Smooth muscle cell (in vitro differentiated cells): ENCODE results near the gene MAPT. TPM values are rescaled to one million over a fixed set of nuclear protein-coding genes. Genes with fewer than 3 reads are reported as not detected.

ENCODE experiments used
- DNase-seq: peaks from one replicate; lab custom pipeline; 2025; ENCODE audit not compliant: unreplicated experiment; lab: John Stamatoyannopoulos, UW
- H2AFZ ChIP-seq: fragments of 200-600 bp; sonication (generic); 2 replicates; pipeline ENCODE4 v1.6.0; 2016; ENCODE audit warnings: antibody characterized with exemption, low read depth, mild to moderate bottlenecking
- H3F3A ChIP-seq: fragments of 200-600 bp; sonication (generic); 2 replicates; pipeline ENCODE4 v1.6.0; 2017; ENCODE audit warnings: antibody characterized with exemption, low read depth
- H3K27ac ChIP-seq: fragments of 200-600 bp; sonication (generic); 2 replicates; pipeline ENCODE4 v1.5.1; 2016; ENCODE audit warnings: low read depth, mild to moderate bottlenecking
- H3K27me3 ChIP-seq: fragments of 200-600 bp; sonication (generic); 2 replicates; pipeline ENCODE4 v1.6.1; 2016; ENCODE audit warnings: low read depth, mild to moderate bottlenecking
- H3K36me3 ChIP-seq: fragments of 200-600 bp; sonication (generic); 2 replicates; pipeline ENCODE4 v1.5.1; 2016; ENCODE audit warnings: low read depth
- H3K4me1 ChIP-seq: fragments of 200-600 bp; sonication (generic); 2 replicates; pipeline ENCODE4 v1.5.1; 2016; ENCODE audit warnings: low read depth
- H3K4me2 ChIP-seq: fragments of 200-600 bp; sonication (generic); 2 replicates; pipeline ENCODE4 v1.6.0; 2016; ENCODE audit warnings: mild to moderate bottlenecking
- H3K4me3 ChIP-seq: fragments of 200-600 bp; sonication (generic); 2 replicates; pipeline ENCODE4 v1.5.1; 2016; ENCODE audit warnings: mild to moderate bottlenecking
- H3K79me2 ChIP-seq: fragments of 200-600 bp; sonication (generic); 2 replicates; pipeline ENCODE4 v1.6.0; 2016; ENCODE audit warnings: low read depth, mild to moderate bottlenecking
- H3K9ac ChIP-seq: fragments of 200-600 bp; sonication (generic); 2 replicates; pipeline ENCODE4 v1.6.0; 2016; ENCODE audit warnings: low read depth
- H3K9me3 ChIP-seq: fragments of 200-600 bp; sonication (generic); replicated peaks from 2 replicates; pipeline ENCODE4 v1.5.1; 2016; ENCODE audit warnings: low read depth
- H4K20me1 ChIP-seq: fragments of 200-600 bp; sonication (generic); 2 replicates; pipeline ENCODE4 v1.6.0; 2016; ENCODE audit warnings: low read depth
- CTCF ChIP-seq: fragments of 200-600 bp; sonication (generic); IDR thresholded peaks from 2 replicates; pipeline ENCODE4 v1.5.1; 2017; ENCODE audit warnings: borderline replicate concordance, mild to moderate bottlenecking, antibody characterized with exemption; ENCODE audit not compliant: insufficient read depth, poor library complexity, severe bottlenecking
- WGBS: methylation state at CpG from one replicate; pipeline ENCODE4 v1.1.7; 2016; ENCODE audit warnings: low lambda C conversion rate; 5-methylcytosine and 5-hydroxymethylcytosine counted together
- polyA plus RNA-seq: library from polyadenylated mRNA; unstranded; fragments of >200 nt; fragmentation: Nextera tagmentation; extraction: Ambion mirVana; gene quantifications from 2 replicates; pipeline ENCODE4 v1.2.1, GENCODE V29; 2016
- total RNA-seq: library from RNA; depleted of rRNA; stranded (reverse); fragments of >200 nt; gene quantifications from 2 replicates; pipeline ENCODE4 v1.2.3, GENCODE V29; 2014

Gene MAPT
- total and polyA plus RNA-seq, 2 experiments from 2014 or later = 0.49 to 1.7 TPM

- no peak overlapping the region for H2AFZ ChIP-seq
- H3K27ac ChIP-seq = no peak overlapping the region
- no peak overlapping the region for H3K9ac ChIP-seq
- H4K20me1 ChIP-seq = no peaks in the 10 kb centered on the region
- H3K9me3 ChIP-seq = no peaks in the 10 kb centered on the region
- DNase-seq = no peak
- peaks cover 7% of the 10 kb centered on the region for H3K27me3 ChIP-seq
- no peak for TF ChIP-seq CTCF
- 91% methylated on average over 4 of the region's 4 CpGs for WGBS
- H3F3A ChIP-seq = no peaks in the 10 kb centered on the region
- H3K79me2 ChIP-seq = no peaks in the 10 kb centered on the region
- H3K36me3 ChIP-seq = no peaks in the 10 kb centered on the region
- H3K4me1 ChIP-seq = no peaks in the 10 kb centered on the region
- H3K4me2 ChIP-seq = no peak overlapping the region
- H3K4me3 ChIP-seq = no peak overlapping the region
Measured at GRCh38 chr17:45965812-45966211, 71.5 kb downstream of the MAPT start.

GRCh38 chr17:45966606-45967280 is 72.4 kb downstream of the MAPT start:
- Histone ChIP-seq H4K20me1 (no peaks in the 10 kb centered on the region), H3K36me3 (no peaks in the 10 kb centered on the region), H3F3A (no peaks in the 10 kb centered on the region), H3K4me3 (no peak overlapping the region), H3K27me3 (peaks cover 7% of the 10 kb centered on the region), H3K79me2 (no peaks in the 10 kb centered on the region), H2AFZ (no peak overlapping the region), H3K27ac (no peak overlapping the region), H3K4me1 (no peaks in the 10 kb centered on the region), H3K9ac (no peak overlapping the region), H3K4me2 (no peak overlapping the region), H3K9me3 (no peaks in the 10 kb centered on the region)
- no peak for DNase-seq
- WGBS = 65% methylated on average over 2 of the region's 2 CpGs
- TF ChIP-seq CTCF = no peak

GRCh38 chr17:45967378-45967777 is 73.0 kb downstream of the MAPT start:
- H3K9me3 ChIP-seq = no peaks in the 10 kb centered on the region
- H3K4me1 ChIP-seq = no peaks in the 10 kb centered on the region
- H3K27me3 ChIP-seq = peaks cover 7% of the 10 kb centered on the region
- no peaks in the 10 kb centered on the region for H4K20me1 ChIP-seq
- no peak for DNase-seq
- no peak overlapping the region for H3K9ac ChIP-seq
- no peak overlapping the region for H3K4me3 ChIP-seq
- 98% methylated on average over 5 of the region's 5 CpGs for WGBS
- TF ChIP-seq CTCF = no peak
- no peak overlapping the region for H3K4me2 ChIP-seq
- no peaks in the 10 kb centered on the region for H3K79me2 ChIP-seq
- H2AFZ ChIP-seq = no peak overlapping the region
- H3K27ac ChIP-seq = no peak overlapping the region
- no peaks in the 10 kb centered on the region for H3K36me3 ChIP-seq
- H3F3A ChIP-seq = no peaks in the 10 kb centered on the region

- WGBS = 63% methylated on average over 2 of the region's 2 CpGs
Measured at GRCh38 chr17:45968732-45969131, 74.4 kb downstream of the MAPT start.

More at GRCh38 chr17:45968732-45969131, 74.4 kb downstream of the MAPT start:
- no peak for DNase-seq
- TF ChIP-seq CTCF = no peak
- Histone ChIP-seq H3K9me3 (no peaks in the 10 kb centered on the region), H4K20me1 (no peaks in the 10 kb centered on the region), H3K27me3 (peaks cover 7% of the 10 kb centered on the region), H3K79me2 (no peaks in the 10 kb centered on the region), H3K9ac (no peak overlapping the region), H2AFZ (no peak overlapping the region), H3K27ac (no peak overlapping the region), H3K4me3 (no peak overlapping the region), H3K36me3 (no peaks in the 10 kb centered on the region), H3K4me1 (no peaks in the 10 kb centered on the region), H3K4me2 (no peak overlapping the region), H3F3A (no peaks in the 10 kb centered on the region)
